Kidney epithelial cell (primary cell): Measurements from ENCODE around the gene C10orf67. TPM values are rescaled to one million over a fixed set of nuclear protein-coding genes. Genes with fewer than 3 reads are reported as not detected.
"Not testable (repeated sequence)": the region's sequence is repeated elsewhere in the genome, so short reads cannot be mapped to it uniquely, and the experiment has no call there.

Experiments
- DNase-seq: peaks from one replicate; pipeline ENCODE4 v3.0.0-alpha.2; 2010; ENCODE audit warnings: low read depth
- H3K27me3 ChIP-seq: 2 replicates; pipeline ENCODE4 v1.6.0; 2011; ENCODE audit warnings: low read length; ENCODE audit not compliant: control insufficient read depth, insufficient read depth
- H3K36me3 ChIP-seq: 2 replicates; pipeline ENCODE4 v1.5.1; 2011; ENCODE audit warnings: low read length; ENCODE audit not compliant: control insufficient read depth, insufficient read depth
- H3K4me3 ChIP-seq: 2 replicates; pipeline ENCODE4 v1.5.1; 2011; ENCODE audit warnings: low read depth, mild to moderate bottlenecking, control low read depth, low read length
- CTCF ChIP-seq: IDR thresholded peaks from 2 replicates; pipeline ENCODE4 v1.5.1; 2011; ENCODE audit warnings: mild to moderate bottlenecking, moderate library complexity, low read length, control low read depth, inconsistent platforms; ENCODE audit not compliant: insufficient read depth, poor library complexity, severe bottlenecking
- total RNA-seq: library from RNA; depleted of rRNA; stranded (reverse); fragments of >200 nt; gene quantifications from 2 replicates; pipeline ENCODE4 v1.2.3, GENCODE V29; 2015

The C10orf67 gene
- total RNA-seq, 1 donor from 2014 or later = not detected

GRCh38 chr10:23359692-23360380 lies 15.2 kb upstream of the C10orf67 start:
- no peaks in the 10 kb centered on the region for H3K36me3 ChIP-seq
- no peak for TF ChIP-seq CTCF
- H3K27me3 ChIP-seq = no peaks in the 10 kb centered on the region
- H3K4me3 ChIP-seq = no peak overlapping the region
- no peak for DNase-seq

GRCh38 chr10:23358357-23358756 lies 13.8 kb upstream of the C10orf67 start:
- H3K27me3 ChIP-seq = no peaks in the 10 kb centered on the region
- no peaks in the 10 kb centered on the region for H3K36me3 ChIP-seq
- peak; percentile 19 for TF ChIP-seq CTCF
- DNase-seq = no peak
- H3K4me3 ChIP-seq = no peak overlapping the region

- H3K27me3 ChIP-seq = no peaks in the 10 kb centered on the region
- no peak for TF ChIP-seq CTCF
- DNase-seq = no peak
- H3K36me3 ChIP-seq = no peaks in the 10 kb centered on the region
- no peak overlapping the region for H3K4me3 ChIP-seq
These were observed 10.2 kb upstream of the C10orf67 start for GRCh38 chr10:23354630-23355279.

- Histone ChIP-seq H3K36me3 (no peaks in the 10 kb centered on the region), H3K4me3 (no peak overlapping the region), H3K27me3 (no peaks in the 10 kb centered on the region)
- TF ChIP-seq CTCF = no peak
- DNase-seq = no peak
These were observed 7.4 kb upstream of the C10orf67 start for GRCh38 chr10:23351926-23352519.

GRCh38 chr10:23350706-23351105 lies 6.1 kb upstream of the C10orf67 start:
- not testable (repeated sequence) for H3K4me3 ChIP-seq, H3K27me3 ChIP-seq, DNase-seq, H3K36me3 ChIP-seq

- no peaks in the 10 kb centered on the region for H3K36me3 ChIP-seq
- DNase-seq = no peak
- TF ChIP-seq CTCF = no peak
These were observed 1.3 kb upstream of the C10orf67 start for GRCh38 chr10:23345861-23346260.

More at GRCh38 chr10:23345861-23346260, 1.3 kb upstream of the C10orf67 start:
- no peak overlapping the region for H3K4me3 ChIP-seq
- H3K27me3 ChIP-seq = no peaks in the 10 kb centered on the region
